NCI-H1694 (cell line): ENCODE measurements around the gene HSP90AB1.
"Not testable (repeated sequence)": the region's sequence is repeated elsewhere in the genome, so short reads cannot be mapped to it uniquely, and the experiment has no call there.

Source experiments
- DNase-seq: peaks from one replicate; lab custom pipeline; 2025; lab: John Stamatoyannopoulos, UW

The HSP90AB1 gene

DNA sequence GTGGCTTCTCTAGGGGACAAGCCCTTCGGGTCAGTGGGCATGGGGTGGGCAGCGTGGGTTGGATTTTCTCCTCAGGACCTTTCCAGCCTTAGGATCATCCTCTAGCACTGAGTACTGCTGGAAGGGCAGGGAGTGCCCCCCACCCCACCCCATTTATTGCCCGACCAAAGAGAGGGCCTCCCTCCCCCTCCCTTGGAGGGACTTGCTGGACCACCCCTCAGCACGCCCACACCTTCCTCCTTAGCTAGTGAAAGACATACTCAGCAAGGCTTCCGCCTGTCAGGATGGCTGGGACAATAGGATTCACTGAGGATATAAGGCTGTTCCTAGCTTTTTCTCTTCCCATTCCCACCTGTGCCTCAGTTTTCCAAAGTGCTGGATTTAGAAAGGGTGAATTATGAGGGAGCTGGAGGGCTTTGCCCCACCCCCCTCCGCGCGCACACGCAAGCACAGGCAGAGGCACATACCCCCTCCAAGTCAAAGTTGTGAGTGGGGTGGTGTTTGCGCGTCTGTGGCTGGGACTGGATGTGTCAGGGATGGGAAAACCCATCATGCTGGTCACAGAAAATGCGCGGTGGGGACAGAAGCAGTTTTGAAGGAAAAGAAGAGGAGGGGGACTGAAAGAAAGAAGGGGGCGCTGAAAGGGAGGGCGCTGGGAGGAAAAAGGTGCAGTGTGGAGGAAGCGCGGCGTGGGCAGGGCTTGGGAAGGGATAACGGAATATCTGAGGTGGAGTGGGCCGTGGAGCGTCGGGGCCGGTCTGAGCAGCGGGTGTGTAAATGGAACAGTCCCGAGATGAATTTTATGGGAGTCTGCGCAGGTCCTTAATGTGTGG lies 24.2 kb upstream of the HSP90AB1 start:
- DNase-seq, result no peak

- DNase-seq, result peak; percentile 28
These were observed 23.4 kb upstream of the HSP90AB1 start, which contains the start of gene SLC29A1 for GRCh38 chr6:44223319-44224028. TSS of gene SLC29A1 (plus strand) at chr6:44223595. CDS start at chr6:44227314, 3,719 bp downstream.

DNA sequence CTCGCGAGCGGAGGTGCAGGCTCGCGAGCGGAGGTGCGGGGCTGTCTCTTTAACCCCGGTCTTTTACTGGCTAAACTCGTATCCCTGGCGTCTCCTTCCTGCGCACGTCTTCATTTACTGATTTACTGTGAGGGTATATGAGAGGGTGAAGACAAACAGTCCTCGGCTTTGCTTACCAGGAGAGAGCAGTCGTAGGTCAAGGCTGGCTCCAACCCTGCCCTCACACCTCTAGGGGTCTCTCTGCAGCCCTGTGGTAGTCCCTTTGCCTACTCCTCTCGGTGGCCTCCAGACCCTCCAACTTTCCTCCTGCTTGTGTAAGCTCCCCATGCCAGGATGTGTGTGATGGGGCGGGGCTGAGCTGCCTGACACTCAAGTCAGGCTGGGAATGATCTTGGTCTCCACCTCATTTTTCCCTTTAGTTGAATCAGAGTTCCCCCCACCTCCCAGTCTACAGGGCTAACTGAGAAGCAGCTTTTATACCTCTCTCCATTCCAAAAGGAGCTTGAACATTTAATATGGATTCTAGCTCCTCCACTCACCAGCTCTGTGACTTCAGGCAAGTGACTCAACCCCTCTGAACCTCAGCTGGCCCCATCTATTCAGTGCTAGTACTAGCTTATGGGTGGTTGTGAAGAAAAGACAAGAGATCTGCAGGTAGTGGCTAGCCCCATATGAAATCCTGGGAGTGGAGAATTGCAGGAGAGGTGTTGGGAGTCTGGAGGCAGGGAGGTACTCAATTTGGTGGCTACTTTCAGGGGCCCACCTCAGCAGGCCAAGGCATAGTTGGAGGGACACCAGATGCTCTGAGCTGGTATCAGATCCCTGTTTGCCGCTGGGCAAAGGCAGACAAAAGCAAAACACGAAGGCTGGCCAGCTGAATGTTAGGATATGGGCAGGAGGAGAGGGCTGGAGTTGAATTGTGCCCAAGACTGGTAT lies 22.6 kb upstream of the HSP90AB1 start:
- no peak for DNase-seq

DNA sequence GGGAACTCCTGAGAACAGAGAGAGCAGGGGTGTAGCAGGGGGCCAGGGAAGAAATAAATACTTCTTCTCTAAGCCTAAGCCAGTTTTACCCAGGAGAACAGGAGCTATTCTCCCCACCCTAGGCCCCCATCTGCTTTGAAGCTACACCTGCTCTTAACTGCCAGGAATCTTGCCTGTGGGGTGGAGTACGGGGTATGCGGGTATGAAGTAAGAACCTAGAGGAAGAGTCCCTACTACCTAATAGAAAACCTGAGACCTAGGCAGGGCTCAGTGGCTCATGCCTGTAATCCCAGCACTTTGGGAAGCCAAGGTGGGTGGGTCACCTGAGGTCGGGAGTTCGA lies 22.0 kb upstream of the HSP90AB1 start:
- no peak for DNase-seq

GRCh38 chr6:44225579-44226325 lies 21.1 kb upstream of the HSP90AB1 start:
- DNase-seq, result no peak

DNA sequence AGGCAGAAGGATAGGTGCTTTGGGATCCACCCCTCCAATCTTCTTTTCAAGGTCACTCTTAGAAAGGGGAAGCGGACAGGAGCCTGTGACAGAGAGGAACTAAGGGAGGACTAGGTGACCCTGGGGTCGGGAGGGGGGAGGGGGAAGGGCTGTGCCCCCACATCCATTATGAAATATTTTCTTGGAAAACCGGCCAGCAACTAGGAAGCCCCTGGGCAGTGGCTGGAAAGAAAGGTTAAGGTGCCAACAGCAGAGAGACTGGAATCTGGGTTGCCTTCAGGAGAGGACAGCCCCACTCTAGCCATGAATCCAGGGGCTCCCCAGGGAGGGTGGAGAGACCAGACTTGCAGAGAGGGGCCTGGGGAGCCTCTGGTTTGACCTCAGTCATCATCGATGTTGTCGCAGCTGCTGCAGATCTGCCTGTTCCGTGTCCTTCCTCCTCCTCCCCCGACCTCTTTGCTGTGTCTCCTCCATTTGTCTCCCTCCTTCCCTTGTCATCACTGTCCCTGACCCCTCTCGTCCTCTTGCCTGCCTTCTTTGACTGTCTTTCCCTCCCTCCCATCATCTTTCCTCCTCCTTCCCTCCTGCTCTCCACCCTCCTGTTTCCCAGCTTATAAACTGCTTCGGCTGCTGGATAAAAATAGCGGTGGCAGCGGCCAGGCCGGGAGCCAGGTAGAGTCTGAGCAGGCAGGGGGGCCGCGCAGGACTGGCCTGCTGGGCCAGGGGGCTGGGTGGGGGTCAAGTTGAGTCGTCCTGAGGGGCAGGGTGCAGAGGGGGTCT lies 20.3 kb upstream of the HSP90AB1 start:
- DNase-seq, result no peak

DNA sequence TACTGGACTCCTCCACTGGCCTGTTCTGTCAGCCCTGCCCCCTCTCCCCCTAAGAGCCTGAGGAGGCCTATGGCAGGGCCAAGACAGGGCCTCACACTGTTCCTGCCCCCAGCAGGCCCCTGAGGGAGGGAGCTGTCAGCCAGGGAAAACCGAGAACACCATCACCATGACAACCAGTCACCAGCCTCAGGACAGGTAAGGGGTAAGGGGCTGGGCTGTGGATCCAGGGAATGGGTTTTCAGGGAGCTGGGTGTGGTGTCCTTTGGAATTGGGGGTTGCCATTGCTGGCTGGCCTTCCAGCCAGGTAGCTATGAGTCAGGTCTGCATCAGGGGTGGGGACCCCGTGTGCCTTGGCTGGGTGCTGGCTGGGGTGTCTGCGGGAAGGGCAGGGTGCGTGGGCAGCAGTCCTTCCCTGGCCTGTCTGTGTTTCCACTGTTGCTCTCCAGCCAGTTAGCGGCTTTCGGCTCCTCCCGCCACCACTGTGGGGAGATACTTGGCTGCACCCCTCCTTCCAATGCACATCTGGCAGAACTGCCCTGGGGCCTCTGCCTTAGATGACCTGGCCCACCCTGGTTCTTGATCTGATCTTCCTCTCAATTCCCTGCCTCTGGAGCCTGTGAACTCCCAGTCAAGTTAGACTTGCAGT lies 19.6 kb upstream of the HSP90AB1 start:
- no peak for DNase-seq

- no peak for DNase-seq
These were observed 18.9 kb upstream of the HSP90AB1 start for GRCh38 chr6:44228031-44228430.

- DNase-seq, result no peak
These were observed 18.5 kb upstream of the HSP90AB1 start for GRCh38 chr6:44228433-44228832.

DNA sequence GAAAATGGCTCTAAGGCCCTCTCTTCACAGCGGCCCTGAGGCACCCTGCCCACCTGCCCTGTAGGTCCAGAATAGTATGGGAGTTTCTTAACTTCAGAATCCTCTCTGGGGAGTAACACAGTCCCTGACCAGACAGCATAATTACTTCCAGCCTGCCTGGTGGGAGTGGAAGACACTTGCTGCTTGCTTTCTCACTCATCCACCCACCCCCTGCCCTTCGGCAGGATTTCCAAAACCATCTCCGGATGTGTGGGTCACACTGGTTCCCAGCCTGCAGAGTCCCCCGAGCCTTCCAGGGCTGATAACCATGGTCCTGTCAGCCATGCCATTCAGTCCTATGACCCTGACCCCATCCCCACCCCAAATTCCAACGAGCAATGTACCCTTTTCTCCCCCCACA lies 18.1 kb upstream of the HSP90AB1 start:
- DNase-seq, result no peak

- DNase-seq, result no peak
These were observed 17.4 kb upstream of the HSP90AB1 start for GRCh38 chr6:44229376-44230033.

- DNase-seq, result no peak
These were observed 16.7 kb upstream of the HSP90AB1 start for GRCh38 chr6:44230034-44230675.

DNA sequence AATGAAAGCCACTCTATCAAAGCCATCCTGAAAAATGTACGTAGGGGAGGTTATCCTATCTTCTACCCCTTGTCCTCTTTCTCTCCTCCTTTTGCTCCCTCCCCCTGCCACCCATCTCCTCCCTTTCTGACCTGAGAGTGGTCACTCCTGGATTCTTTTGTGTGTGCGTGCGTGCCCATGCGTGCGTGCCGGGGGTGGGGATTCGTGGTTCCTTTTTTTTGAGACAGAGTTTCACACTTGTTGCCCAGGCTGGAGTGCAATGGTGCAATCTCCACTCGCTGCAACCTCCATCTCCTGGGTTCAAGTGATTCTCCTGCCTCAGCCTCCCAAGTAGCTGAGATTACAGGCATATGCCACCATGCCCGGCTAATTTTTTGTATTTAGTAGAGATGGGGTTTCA lies 15.5 kb upstream of the HSP90AB1 start:
- not testable (repeated sequence) for DNase-seq

- no peak for DNase-seq
These were observed 14.0 kb upstream of the HSP90AB1 start for GRCh38 chr6:44232676-44233566.

- DNase-seq, result no peak
These were observed 13.3 kb upstream of the HSP90AB1 start for GRCh38 chr6:44233567-44234100.

DNA sequence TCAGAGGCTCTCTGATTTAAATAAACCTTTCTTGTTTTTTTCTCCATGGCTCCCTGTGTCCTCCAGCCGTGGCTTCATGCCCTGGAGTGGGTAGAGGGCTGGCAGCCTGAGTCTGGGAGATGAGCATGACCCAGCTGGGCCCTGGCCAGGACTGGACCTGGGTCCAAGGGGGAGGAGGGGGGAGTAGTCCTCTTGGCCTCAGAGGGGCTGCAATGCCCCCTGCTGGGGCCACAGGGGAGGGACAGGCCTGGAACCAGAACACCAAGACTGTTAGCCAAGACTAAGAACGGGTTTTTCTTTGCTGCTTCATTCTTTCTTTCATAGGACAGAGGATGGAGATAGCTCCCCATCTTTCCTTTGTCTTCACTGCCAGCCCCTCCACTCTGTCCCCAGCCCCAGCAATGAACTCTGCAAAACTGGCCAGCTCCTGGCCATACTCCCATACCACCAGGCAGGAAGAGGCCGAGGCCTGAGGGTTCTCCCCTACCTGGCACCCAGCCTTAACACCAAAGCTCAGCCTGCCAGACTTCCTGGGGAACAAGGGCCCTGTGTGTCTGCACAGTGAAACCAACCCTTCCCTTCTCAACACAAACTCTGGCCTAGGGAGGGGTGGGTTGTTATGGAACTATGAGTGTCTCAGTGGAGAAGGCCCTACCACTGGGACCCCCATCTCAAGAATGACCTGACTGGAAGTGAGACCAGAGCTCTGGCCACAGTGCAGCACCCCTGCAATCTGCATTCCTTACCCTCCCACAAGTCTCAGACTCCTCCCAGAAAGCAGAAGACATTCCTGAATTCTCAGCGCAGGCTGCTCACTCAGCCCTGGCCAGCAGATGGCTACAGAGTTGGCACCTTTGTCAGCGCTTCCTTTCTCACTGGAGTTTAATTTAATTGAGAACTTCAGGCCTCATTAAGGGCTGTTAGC lies 12.5 kb upstream of the HSP90AB1 start:
- peak; percentile 13 for DNase-seq

DNA sequence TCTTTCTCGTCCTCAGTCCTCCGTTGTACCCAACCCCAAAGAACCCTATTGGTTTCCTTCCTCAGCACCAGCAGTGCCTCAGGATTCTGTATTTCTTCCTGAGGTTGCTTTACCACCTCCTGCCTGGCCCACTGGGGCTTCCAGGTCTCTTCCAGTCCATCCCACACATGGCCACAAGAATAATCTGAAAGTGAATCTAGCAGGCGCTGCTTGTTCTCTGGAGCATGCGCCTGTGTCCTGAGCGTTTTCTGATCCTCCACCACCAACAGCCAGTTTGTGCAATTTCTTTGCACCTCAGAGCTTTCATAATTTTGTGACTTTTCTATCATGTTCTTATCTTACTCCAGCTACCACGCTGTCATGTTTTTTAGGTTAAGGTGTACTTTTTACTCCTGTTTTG lies 11.6 kb upstream of the HSP90AB1 start:
- DNase-seq, result no peak
